AG04450 (cell line): ENCODE results near the gene EPGN. TPM values are rescaled to one million over a fixed set of nuclear protein-coding genes. Genes with fewer than 3 reads are reported as not detected.

ENCODE experiments used
- CTCF ChIA-PET: fragments of 300-600, 350-600 bp; formaldehyde crosslinking; extraction: SDS; loops from one replicate; lab custom pipeline; 2022; ENCODE audit warnings: antibody characterized with exemption, inconsistent platforms; lab: Charles Lee
- POLR2A ChIA-PET: fragments of 350-600 bp; formaldehyde crosslinking; extraction: SDS; loops from one replicate; lab custom pipeline; 2021; ENCODE audit warnings: antibody characterized with exemption, inconsistent platforms; lab: Yijun Ruan, JAX
- DNase-seq: peaks from one replicate; pipeline ENCODE4 v3.0.0-alpha.2; 2011; ENCODE audit warnings: low read depth, low spot score
- H3K27ac ChIP-seq: one replicate; pipeline ENCODE4 v1.5.1; 2012; ENCODE audit warnings: low read depth, low read length, control low read depth
- H3K27me3 ChIP-seq: one replicate; pipeline ENCODE4 v1.6.0; 2012; ENCODE audit warnings: low read length; ENCODE audit not compliant: control insufficient read depth, insufficient read depth
- H3K4me3 ChIP-seq: 2 replicates; pipeline ENCODE4 v1.5.1; 2011; ENCODE audit warnings: mild to moderate bottlenecking, low read depth, low read length, control low read depth
- H3K9me3 ChIP-seq: 2 replicates; pipeline ENCODE4 v1.5.1; 2012; ENCODE audit warnings: low read length; ENCODE audit not compliant: control insufficient read depth, insufficient read depth
- CTCF ChIP-seq: IDR thresholded peaks from 2 replicates; pipeline ENCODE4 v1.5.1; 2011; ENCODE audit warnings: low read depth, low read length, control low read depth, inconsistent platforms
- polyA plus RNA-seq: library from polyadenylated mRNA; depleted of rRNA; stranded (reverse); fragments of >200 nt; gene quantifications from 2 replicates; pipeline ENCODE4 v1.2.3, GENCODE V29; 2011

The EPGN gene
- polyA plus RNA-seq, 1 experiment = not detected

GRCh38 chr4:74314329-74314728 lies 6.1 kb downstream of the EPGN start:
- POLR2A ChIA-PET = no interaction called here
- Histone ChIP-seq H3K9me3 (no peaks in the 10 kb centered on the region), H3K27me3 (no peaks in the 10 kb centered on the region), H3K4me3 (no peak overlapping the region), H3K27ac (no peak overlapping the region)
- no peak for TF ChIP-seq CTCF
- DNase-seq = no peak
- CTCF ChIA-PET = interaction anchor here (4.9 to 13.1 kb wide), 3 partner anchors 85 to 359 kb away, joined by 19 to 365 read pairs (median 76); no protein-coding TSS in a partner anchor

GRCh38 chr4:74314944-74315343 lies 6.7 kb downstream of the EPGN start:
- no peak for DNase-seq
- Histone ChIP-seq H3K9me3 (no peaks in the 10 kb centered on the region), H3K27ac (no peak overlapping the region), H3K4me3 (no peak overlapping the region), H3K27me3 (no peaks in the 10 kb centered on the region)
- POLR2A ChIA-PET = no interaction called here
- CTCF ChIA-PET = interaction anchor here (1.1 to 13.1 kb wide), 4 partner anchors 86 to 359 kb away, joined by 3 to 365 read pairs (median 48); no protein-coding TSS in a partner anchor
- no peak for TF ChIP-seq CTCF

- H3K27me3 ChIP-seq = no peaks in the 10 kb centered on the region
- no peak overlapping the region for H3K27ac ChIP-seq
- no peaks in the 10 kb centered on the region for H3K9me3 ChIP-seq
- ChIA-PET CTCF (interaction anchor here (1.1 to 13.1 kb wide), 4 partner anchors 86 to 358 kb away, joined by 3 to 365 read pairs (median 48); no protein-coding TSS in a partner anchor), POLR2A (no interaction called here)
- TF ChIP-seq CTCF = no peak
- no peak overlapping the region for H3K4me3 ChIP-seq
- DNase-seq = no peak
Observed at GRCh38 chr4:74315376-74315775, 7.1 kb downstream of the EPGN start.

GRCh38 chr4:74316397-74316796 lies 8.1 kb downstream of the EPGN start:
- CTCF ChIA-PET = interaction anchor here (0.8 to 13.1 kb wide), 5 partner anchors 87 to 357 kb away, joined by 3 to 365 read pairs (median 19); partner anchors contain the start of gene AREG
- H3K4me3 ChIP-seq = no peak overlapping the region
- TF ChIP-seq CTCF = no peak
- POLR2A ChIA-PET = no interaction called here
- no peak for DNase-seq
- no peak overlapping the region for H3K27ac ChIP-seq
- no peaks in the 10 kb centered on the region for H3K27me3 ChIP-seq
- no peaks in the 10 kb centered on the region for H3K9me3 ChIP-seq

- ChIA-PET CTCF (interaction anchor here (4.9 to 13.1 kb wide), 3 partner anchors 89 to 356 kb away, joined by 19 to 365 read pairs (median 76); no protein-coding TSS in a partner anchor), POLR2A (no interaction called here)
Observed at GRCh38 chr4:74317616-74318246, 9.5 kb downstream of the EPGN start.

More at GRCh38 chr4:74317616-74318246, 9.5 kb downstream of the EPGN start:
- H3K9me3 ChIP-seq = no peaks in the 10 kb centered on the region
- H3K27ac ChIP-seq = no peak overlapping the region
- no peak for DNase-seq
- no peaks in the 10 kb centered on the region for H3K27me3 ChIP-seq
- no peak overlapping the region for H3K4me3 ChIP-seq
- no peak for TF ChIP-seq CTCF
